GM10266 (cell line): ENCODE results near the gene CRACR2B.

Source experiments
- DNase-seq: peaks from one replicate; pipeline ENCODE4 v3.0.0; 2012; ENCODE audit errors: extremely low spot score
- TF ChIP-seq, protein P1 (sequence below): IDR thresholded peaks from 2 replicates; pipeline ENCODE4 v1.5.1; 2012; ENCODE audit warnings: mild to moderate bottlenecking, low read depth; ENCODE audit not compliant: control insufficient read depth, insufficient read depth; ENCODE audit errors: missing control alignments

CRACR2B gene

DNA sequence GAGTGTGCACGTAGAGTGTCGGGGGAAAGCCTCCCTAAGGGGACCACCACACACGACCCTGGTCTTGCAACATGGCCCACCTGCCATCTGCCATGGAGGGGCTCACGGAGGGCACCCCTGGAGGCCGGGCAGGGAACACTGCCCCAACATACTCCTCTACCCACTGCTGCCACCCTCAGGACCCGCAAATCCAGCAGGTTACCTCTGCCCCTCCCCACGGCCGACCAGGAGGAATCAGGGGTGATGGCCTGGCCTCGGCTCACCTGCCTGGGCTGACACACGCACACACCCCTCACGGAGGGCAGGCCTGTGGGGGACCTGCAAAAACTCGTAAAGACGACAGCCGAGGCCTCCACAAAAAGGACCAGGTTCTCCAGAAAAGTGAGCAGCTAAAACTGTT lies 52.7 kb downstream of the CRACR2B start:
- TF ChIP-seq, protein P1, sequence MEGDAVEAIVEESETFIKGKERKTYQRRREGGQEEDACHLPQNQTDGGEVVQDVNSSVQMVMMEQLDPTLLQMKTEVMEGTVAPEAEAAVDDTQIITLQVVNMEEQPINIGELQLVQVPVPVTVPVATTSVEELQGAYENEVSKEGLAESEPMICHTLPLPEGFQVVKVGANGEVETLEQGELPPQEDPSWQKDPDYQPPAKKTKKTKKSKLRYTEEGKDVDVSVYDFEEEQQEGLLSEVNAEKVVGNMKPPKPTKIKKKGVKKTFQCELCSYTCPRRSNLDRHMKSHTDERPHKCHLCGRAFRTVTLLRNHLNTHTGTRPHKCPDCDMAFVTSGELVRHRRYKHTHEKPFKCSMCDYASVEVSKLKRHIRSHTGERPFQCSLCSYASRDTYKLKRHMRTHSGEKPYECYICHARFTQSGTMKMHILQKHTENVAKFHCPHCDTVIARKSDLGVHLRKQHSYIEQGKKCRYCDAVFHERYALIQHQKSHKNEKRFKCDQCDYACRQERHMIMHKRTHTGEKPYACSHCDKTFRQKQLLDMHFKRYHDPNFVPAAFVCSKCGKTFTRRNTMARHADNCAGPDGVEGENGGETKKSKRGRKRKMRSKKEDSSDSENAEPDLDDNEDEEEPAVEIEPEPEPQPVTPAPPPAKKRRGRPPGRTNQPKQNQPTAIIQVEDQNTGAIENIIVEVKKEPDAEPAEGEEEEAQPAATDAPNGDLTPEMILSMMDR, result no peak
- DNase-seq, result no peak
